ENCODE data around the gene PLXDC2. TPM values are rescaled to one million over a fixed set of nuclear protein-coding genes. Genes with fewer than 3 reads are reported as not detected.

Gene PLXDC2
- total RNA-seq, 1 donor from 2014 or later: 0.86 TPM

- no peak overlapping the region for H3K4me3 ChIP-seq (ENCODE audit: low read depth, low read length)
- no peak for DNase-seq (ENCODE audit: low read depth)
- TF ChIP-seq, protein P1, sequence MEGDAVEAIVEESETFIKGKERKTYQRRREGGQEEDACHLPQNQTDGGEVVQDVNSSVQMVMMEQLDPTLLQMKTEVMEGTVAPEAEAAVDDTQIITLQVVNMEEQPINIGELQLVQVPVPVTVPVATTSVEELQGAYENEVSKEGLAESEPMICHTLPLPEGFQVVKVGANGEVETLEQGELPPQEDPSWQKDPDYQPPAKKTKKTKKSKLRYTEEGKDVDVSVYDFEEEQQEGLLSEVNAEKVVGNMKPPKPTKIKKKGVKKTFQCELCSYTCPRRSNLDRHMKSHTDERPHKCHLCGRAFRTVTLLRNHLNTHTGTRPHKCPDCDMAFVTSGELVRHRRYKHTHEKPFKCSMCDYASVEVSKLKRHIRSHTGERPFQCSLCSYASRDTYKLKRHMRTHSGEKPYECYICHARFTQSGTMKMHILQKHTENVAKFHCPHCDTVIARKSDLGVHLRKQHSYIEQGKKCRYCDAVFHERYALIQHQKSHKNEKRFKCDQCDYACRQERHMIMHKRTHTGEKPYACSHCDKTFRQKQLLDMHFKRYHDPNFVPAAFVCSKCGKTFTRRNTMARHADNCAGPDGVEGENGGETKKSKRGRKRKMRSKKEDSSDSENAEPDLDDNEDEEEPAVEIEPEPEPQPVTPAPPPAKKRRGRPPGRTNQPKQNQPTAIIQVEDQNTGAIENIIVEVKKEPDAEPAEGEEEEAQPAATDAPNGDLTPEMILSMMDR (conservative IDR thresholded peaks at IDR 0.05; ENCODE audit: low read depth, low read length): no peak
Observed at GRCh38 chr10:19902456-19902855, 86.2 kb downstream of the PLXDC2 start.

- no peak for DNase-seq (ENCODE audit: low read depth)
- TF ChIP-seq, protein P1 (conservative IDR thresholded peaks at IDR 0.05; ENCODE audit: low read depth, low read length): no peak
- H3K4me3 ChIP-seq (ENCODE audit: low read depth, low read length): no peak overlapping the region
Observed at GRCh38 chr10:19904202-19904661, 88.0 kb downstream of the PLXDC2 start.

DNA sequence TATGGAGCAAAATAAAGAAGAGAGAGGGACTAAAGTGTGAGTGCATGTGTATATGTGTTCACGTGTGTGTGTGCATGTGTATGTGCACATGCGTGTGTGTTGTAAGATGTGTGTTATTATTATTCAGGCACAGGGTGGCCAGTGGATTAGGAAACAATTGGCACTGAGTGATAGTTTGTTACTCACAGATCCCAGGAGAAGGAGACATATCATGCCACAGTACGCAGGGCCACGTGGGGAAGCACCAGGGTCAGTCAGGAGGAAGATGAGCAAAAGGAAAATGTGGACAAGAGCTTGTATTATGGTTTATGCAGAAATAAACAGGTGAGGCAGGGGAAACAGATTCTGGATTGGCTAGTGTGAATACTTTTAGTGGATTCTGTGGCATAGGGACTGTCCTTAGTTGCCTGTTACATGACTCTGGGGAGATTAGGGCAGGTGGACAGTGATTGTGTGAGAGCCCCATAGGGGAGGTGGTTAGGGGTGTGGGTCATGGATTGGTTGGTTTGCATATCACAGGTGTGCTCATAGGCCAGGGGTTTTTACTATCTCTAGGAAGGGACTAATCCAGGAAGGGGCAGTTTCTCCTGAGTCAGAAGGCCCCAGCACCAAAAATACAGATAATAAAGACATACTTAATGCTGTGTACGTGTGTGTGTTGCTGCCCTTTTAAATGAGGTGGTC is 90.0 kb downstream of the PLXDC2 start:
- no peak for DNase-seq (ENCODE audit: low read depth)
- TF ChIP-seq, protein P1 (conservative IDR thresholded peaks at IDR 0.05; ENCODE audit: low read depth, low read length): no peak
- no peak overlapping the region for H3K4me3 ChIP-seq (ENCODE audit: low read depth, low read length)

- no peak overlapping the region for H3K4me3 ChIP-seq (ENCODE audit: low read depth, low read length)
- no peak for DNase-seq (ENCODE audit: low read depth)
- TF ChIP-seq, protein P1 (conservative IDR thresholded peaks at IDR 0.05; ENCODE audit: low read depth, low read length): no peak
Observed at GRCh38 chr10:19908991-19909696, 92.9 kb downstream of the PLXDC2 start.

- TF ChIP-seq, protein P1 (conservative IDR thresholded peaks at IDR 0.05; ENCODE audit: low read depth, low read length): no peak
- no peak for DNase-seq (ENCODE audit: low read depth)
- no peak overlapping the region for H3K4me3 ChIP-seq (ENCODE audit: low read depth, low read length)
Observed at GRCh38 chr10:19911886-19912285, 95.7 kb downstream of the PLXDC2 start.

DNA sequence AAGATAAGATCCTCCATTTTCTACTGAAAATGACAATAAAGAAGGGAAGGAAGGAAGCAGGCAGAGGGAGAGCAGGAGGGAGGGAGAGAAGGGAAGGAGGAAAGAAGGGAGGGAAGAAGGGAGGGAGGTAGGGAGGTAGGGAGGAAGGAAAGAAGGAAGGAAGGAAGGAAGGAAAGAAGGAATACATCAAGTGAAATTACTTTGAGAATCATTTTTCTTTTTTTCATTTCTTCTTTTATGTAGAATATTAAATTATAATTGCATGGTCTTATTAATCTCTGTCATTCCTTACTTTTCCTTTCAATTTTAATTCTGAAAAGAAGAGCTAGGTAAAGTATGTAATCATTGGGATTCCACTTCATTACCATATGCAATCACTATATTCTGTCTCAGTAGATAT is 97.8 kb downstream of the PLXDC2 start:
- TF ChIP-seq, protein P1 (conservative IDR thresholded peaks at IDR 0.05; ENCODE audit: low read depth, low read length): no peak
- no peak for DNase-seq (ENCODE audit: low read depth)
- no peak overlapping the region for H3K4me3 ChIP-seq (ENCODE audit: low read depth, low read length)

All from epithelial cell of proximal tubule (primary cell).